Measurements from ENCODE around the gene APBA2. TPM values are rescaled to one million over a fixed set of nuclear protein-coding genes. Genes with fewer than 3 reads are reported as not detected.
A peak's percentile ranks its signal among the peaks of the same experiment; 100 is the strongest.
"Not testable (repeated sequence)": the region's sequence is repeated elsewhere in the genome, so short reads cannot be mapped to it uniquely, and the experiment has no call there.

Gene APBA2
- polyA plus RNA-seq, 2 of the 4 experiments (the other 2 are of a cell fraction), result 11.4 to 12.6 TPM

GRCh38 chr15:28890291-28890690, 4.5 kb downstream of the APBA2 start:
- ATAC-seq; DNase-seq (ENCODE audit: low read depth in 1 of 2, low spot score in 1 of 2); FAIRE-seq; H3K9me3 ChIP-seq; H3K4me3 ChIP-seq; H3K4me2 ChIP-seq; POLR2A ChIA-PET; H3K27ac ChIP-seq: not testable (repeated sequence)
- H3K4me1 ChIP-seq, result peaks cover 13% of the 10 kb centered on the region
- CTCF ChIA-PET, result interaction anchor here (0.8 to 1.1 kb wide), 2 partner anchors 9 to 212 kb away, joined by 3 to 4 read pairs; no protein-coding TSS in a partner anchor
- 69% methylated on average over 4 of the region's 4 CpGs for WGBS (ENCODE audit: missing lambda C conversion rate)

- no peak overlapping the region for H3K4me2 ChIP-seq
- ChIA-PET POLR2A (no interaction called here), CTCF (interaction anchor here (0.7 to 1.7 kb wide), 4 partner anchors 8 to 211 kb away, joined by 3 to 4 read pairs (median 4); no protein-coding TSS in a partner anchor)
- H3K4me1 ChIP-seq, result peaks cover 11% of the 10 kb centered on the region; the same call in 2 of the 3 replicates
- TF ChIP-seq FOSL2 (IDR thresholded peaks at IDR 0.05) (no peak), FOSL2 (CRISPR knock-in tag; IDR thresholded peaks at IDR 0.05) (no peak), CHD2 (IDR thresholded peaks at IDR 0.05; ENCODE audit: low read length, partially characterized antibody) (no peak), HOXA7 (CRISPR knock-in tag; IDR thresholded peaks at IDR 0.05) (no peak), E2F6 (IDR thresholded peaks at IDR 0.05; ENCODE audit: borderline replicate concordance, low read depth) (no peak), KDM1A (IDR thresholded peaks at IDR 0.05; ENCODE audit: low read depth) (no peak), PBX3 (IDR thresholded peaks at IDR 0.05) (no peak), HEYL (CRISPR knock-in tag; IDR thresholded peaks at IDR 0.05) (no peak), TFCP2L1 (CRISPR knock-in tag; IDR thresholded peaks at IDR 0.05) (no peak)
- DNase-seq (ENCODE audit: low read depth in 1 of 2, low spot score in 1 of 2) (no peak), ATAC-seq (no peak), FAIRE-seq (no peak)
- no peak overlapping the region for H3K4me3 ChIP-seq
- no peaks in the 10 kb centered on the region for H3K9me3 ChIP-seq
- 91% methylated on average over 15 of the region's 15 CpGs for WGBS (ENCODE audit: missing lambda C conversion rate)
- H3K27ac ChIP-seq, result no peak overlapping the region
Measured at GRCh38 chr15:28890711-28891495, 5.1 kb downstream of the APBA2 start.

GRCh38 chr15:28891588-28891987, 5.8 kb downstream of the APBA2 start:
- ChIA-PET POLR2A (no interaction called here), CTCF (interaction anchor here (0.7 to 1.7 kb wide), 2 partner anchors 199 to 211 kb away, joined by 3 to 4 read pairs; no protein-coding TSS in a partner anchor)
- 73% methylated on average over 6 of the region's 6 CpGs for WGBS (ENCODE audit: missing lambda C conversion rate)
- no peaks in the 10 kb centered on the region for H3K9me3 ChIP-seq
- no peak overlapping the region for H3K27ac ChIP-seq
- no peak overlapping the region for H3K4me3 ChIP-seq
- TF ChIP-seq ELK1 (IDR thresholded peaks at IDR 0.05; ENCODE audit: low read depth, low read length) (no peak), MYC (IDR thresholded peaks at IDR 0.05; ENCODE audit: borderline replicate concordance, low read length) (no peak)
- ATAC-seq, result no peak
- DNase-seq (ENCODE audit: low read depth in 1 of 2, low spot score in 1 of 2), result no peak
- H3K4me1 ChIP-seq, result peaks cover 11% of the 10 kb centered on the region
- no peak for FAIRE-seq
- H3K4me2 ChIP-seq, result no peak overlapping the region; the same call in 2 of the 3 replicates

- Histone ChIP-seq H3K4me2 (no peak overlapping the region), H3K4me1 (peaks cover 16% of the 10 kb centered on the region), H3K9me3 (no peaks in the 10 kb centered on the region), H3K4me3 (no peak overlapping the region), H3K27ac (no peak overlapping the region)
- TF ChIP-seq MAX (IDR thresholded peaks at IDR 0.05) (0 out of 2 replicates have a peak, but pooled peaks have one; percentile 24), NPAS2 (CRISPR knock-in tag; IDR thresholded peaks at IDR 0.05; ENCODE audit: borderline replicate concordance) (no peak)
- DNase-seq (ENCODE audit: low read depth in 1 of 2, low spot score in 1 of 2) (no peak), FAIRE-seq (peak; percentile 70), ATAC-seq (peak; percentile 23 to 39; a peak in 3 of 6 replicates)
- POLR2A ChIA-PET, result no interaction called here
- CTCF ChIA-PET, result no interaction called here
- WGBS (ENCODE audit: missing lambda C conversion rate), result 69% methylated on average over 12 of the region's 12 CpGs
Measured at GRCh38 chr15:28892789-28893610, 7.2 kb downstream of the APBA2 start.
